IPS-18c (cell line): ENCODE data around the gene CHKA.

Experiments used
- H3K4me3 ChIP-seq: 2 replicates; pipeline ENCODE4 v1.7.0; 2013; ENCODE audit warnings: low read depth, mild to moderate bottlenecking, low read length, moderate library complexity; ENCODE audit not compliant: insufficient read depth
- H3K9me3 ChIP-seq: one replicate; pipeline ENCODE4 v1.6.1; 2013; ENCODE audit warnings: mild to moderate bottlenecking, low read length, moderate library complexity; ENCODE audit not compliant: control insufficient read depth, insufficient read depth

CHKA gene

DNA sequence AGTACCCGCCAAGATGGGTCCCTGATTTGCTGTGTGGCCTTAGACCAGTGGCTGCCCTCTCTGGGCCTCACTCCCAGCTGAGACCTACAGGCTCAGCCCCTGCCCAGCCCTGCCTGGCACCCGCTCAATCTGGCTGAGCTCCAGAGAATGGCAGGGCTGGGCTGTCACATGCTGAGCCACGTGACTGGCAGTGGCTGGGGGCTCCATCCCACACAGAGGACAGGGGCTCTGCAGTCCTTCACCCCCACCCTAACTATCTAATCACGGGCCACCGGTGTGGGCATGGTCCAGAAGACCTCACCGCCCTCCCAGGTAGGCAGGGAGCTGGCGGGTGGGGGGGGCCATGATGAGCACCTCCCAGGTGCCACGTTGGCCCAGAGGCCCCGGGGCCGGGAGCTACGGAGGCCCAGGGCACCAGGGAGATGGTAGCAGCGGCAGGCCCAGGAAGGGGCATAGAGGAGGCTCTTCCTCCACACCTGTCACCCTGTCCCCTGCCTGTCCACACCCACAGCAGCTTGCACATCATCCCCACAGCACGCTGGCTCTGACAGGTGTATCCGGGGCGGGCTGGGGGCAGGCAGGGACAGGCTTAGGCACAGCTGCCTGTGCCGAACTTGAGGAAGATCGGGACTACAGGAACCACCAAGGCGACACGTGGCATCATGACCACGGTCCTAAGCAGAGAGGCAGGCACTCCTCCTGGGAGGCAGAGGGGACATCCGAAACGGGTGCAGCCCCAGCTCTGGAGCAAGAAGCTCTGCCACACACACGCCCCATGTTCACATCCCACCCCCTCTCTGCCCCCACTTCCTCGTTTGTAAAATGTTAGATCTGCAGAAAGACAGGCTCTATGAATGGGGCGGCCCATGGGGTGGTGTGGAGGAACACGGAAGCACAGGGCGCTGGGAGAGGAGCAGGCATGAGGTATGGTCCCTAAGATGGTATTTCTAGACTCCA is 112.5 kb downstream of the CHKA start:
- Histone ChIP-seq H3K4me3 (no peak overlapping the region), H3K9me3 (no peaks in the 10 kb centered on the region)

- H3K4me3 ChIP-seq, result no peak overlapping the region
- no peaks in the 10 kb centered on the region for H3K9me3 ChIP-seq
These were observed 113.4 kb downstream of the CHKA start for GRCh38 chr11:68007498-68008380.

DNA sequence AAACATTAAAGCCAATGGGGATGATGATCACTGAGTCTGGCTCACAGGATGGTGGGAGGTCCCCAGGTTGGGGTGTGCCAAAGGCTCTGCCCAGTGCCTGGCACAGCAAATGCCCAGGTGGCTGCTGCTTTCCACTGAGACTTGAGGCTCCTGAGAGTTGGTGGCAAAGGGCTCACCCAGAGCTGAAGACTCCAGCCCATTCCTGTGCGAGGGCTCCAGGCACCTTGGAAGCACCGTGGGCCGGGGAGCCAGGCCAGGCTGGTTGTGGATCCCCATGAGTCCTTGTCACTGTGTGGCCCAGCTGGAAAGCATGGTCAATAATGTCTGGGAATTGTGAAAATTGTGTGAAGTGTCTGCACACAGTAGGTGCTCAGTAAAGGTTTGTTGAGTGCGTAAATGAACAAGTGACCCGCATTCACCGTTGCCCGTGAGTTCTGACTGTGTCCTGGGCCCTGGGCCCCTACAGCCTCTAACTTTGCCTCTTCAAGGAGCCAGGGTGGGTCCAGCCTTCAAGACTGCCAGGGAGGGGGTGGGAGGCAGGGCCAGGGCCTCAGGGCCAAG is 114.5 kb downstream of the CHKA start:
- H3K4me3 ChIP-seq, result no peak overlapping the region

GRCh38 chr11:68004551-68005335 is 116.4 kb downstream of the CHKA start:
- H3K9me3 ChIP-seq, result no peaks in the 10 kb centered on the region
- no peak overlapping the region; the same call in 1 of the 2 replicates for H3K4me3 ChIP-seq

More for the DNA sequence above, 114.5 kb downstream of the CHKA start:
- no peaks in the 10 kb centered on the region for H3K9me3 ChIP-seq

- H3K4me3 ChIP-seq, result peak within 1 kb of the TSS; percentile 60
- no peaks in the 10 kb centered on the region for H3K9me3 ChIP-seq
These were observed 117.2 kb downstream of the CHKA start, which contains the start of gene UNC93B1 for GRCh38 chr11:68003846-68004550. UNC93B1 (minus strand) TSS chr11:68004097; CDS start chr11:68004043, 54 bp downstream.

DNA sequence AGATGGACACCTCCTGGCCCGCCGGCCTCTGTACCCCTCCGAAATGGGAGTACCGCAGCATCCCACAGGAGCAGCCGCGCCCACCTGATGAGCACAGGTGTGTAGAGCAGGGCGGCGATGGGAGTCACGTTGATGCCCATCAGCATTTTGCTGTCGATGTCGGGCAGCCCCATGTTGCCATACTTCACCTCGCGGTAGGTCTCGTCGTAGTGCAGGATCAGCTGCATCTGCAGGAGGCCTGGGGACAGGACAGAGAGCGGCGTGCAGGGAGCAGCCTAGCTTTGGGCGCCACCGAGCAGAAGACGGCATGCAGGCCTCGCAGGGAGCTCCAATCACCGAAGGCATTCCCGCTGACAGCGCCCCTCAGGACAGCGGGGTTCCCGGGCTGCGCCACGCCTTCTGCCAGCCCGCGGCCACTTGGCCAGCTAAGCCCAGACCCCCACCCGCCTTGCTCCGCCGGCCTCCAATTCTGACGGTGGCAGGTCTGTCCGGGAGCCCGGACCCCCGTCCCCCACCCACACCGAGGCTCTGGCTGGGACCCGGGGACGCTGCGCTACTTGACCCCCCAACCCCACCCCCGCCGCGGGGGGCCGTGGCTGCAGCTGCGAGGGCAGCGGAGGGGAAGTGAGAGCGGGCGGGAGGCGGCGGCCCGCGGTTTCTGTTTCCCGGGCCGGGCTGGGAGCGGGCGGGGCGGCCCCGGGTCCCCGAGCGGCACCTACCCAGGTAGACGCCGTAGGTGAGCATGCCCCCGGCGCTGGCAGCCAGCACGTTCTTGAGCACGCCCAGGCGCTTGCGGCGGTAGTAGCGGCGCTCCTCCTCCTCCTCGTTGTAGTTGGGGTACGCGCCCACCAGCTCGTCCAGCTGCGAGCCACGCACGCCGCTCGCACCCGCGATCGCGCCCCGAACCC is 118.0 kb downstream of the CHKA start:
- Histone ChIP-seq H3K4me3 (peak overlapping the region; percentile 56), H3K9me3 (no peaks in the 10 kb centered on the region)
